Measurements from ENCODE around the gene COP1. TPM values are rescaled to one million over a fixed set of nuclear protein-coding genes. Genes with fewer than 3 reads are reported as not detected.

The COP1 gene
- total RNA-seq, 1 experiment from 2014 or later = 71.0 TPM

DNA sequence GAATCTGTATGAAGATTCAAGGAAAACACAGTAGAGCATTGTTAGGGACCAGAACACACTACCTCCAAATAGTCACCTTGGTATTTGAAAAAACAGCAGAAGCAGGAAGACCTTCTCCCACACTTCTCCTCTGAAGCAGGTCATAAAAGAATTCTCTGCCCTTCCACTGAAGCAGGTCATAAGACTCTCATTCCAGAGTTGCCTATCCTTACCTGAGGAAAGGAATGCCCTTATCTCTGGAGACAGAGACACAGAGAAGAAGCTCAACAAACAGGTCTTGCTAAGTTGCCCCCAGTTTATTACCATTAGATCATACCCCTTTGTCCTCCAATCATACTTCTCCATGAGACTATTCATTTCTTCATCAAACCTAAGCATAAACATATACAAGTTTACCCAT, 237.9 kb downstream of the COP1 start:
- no peak overlapping the region for H3K9ac ChIP-seq (ENCODE audit: low read length)
- no peak overlapping the region for H2AFZ ChIP-seq (ENCODE audit: low read length)
- no peaks in the 10 kb centered on the region for H3K9me3 ChIP-seq (ENCODE audit: low read length)
- no peak for DNase-seq
- no peak overlapping the region for H3K4me2 ChIP-seq (ENCODE audit: low read depth, low read length, poor library complexity, severe bottlenecking)
- H3K9me2 ChIP-seq (replicated peaks; ENCODE audit: insufficient read depth, low read length) = no peaks in the 10 kb centered on the region
- no peaks in the 10 kb centered on the region for H3K36me3 ChIP-seq (ENCODE audit: insufficient read depth, low read length)
- no peaks in the 10 kb centered on the region for H3K79me2 ChIP-seq (ENCODE audit: low read length)
- H4K20me1 ChIP-seq (ENCODE audit: insufficient read depth, low read depth, low read length) = no peaks in the 10 kb centered on the region
- H3K27ac ChIP-seq (ENCODE audit: low read length) = no peak overlapping the region
- no peaks in the 10 kb centered on the region for H3K27me3 ChIP-seq (ENCODE audit: low read length)
- peaks cover 20% of the 10 kb centered on the region for H3K4me1 ChIP-seq (ENCODE audit: low read length)
- H3K4me3 ChIP-seq (ENCODE audit: low read length) = no peak overlapping the region

DNA sequence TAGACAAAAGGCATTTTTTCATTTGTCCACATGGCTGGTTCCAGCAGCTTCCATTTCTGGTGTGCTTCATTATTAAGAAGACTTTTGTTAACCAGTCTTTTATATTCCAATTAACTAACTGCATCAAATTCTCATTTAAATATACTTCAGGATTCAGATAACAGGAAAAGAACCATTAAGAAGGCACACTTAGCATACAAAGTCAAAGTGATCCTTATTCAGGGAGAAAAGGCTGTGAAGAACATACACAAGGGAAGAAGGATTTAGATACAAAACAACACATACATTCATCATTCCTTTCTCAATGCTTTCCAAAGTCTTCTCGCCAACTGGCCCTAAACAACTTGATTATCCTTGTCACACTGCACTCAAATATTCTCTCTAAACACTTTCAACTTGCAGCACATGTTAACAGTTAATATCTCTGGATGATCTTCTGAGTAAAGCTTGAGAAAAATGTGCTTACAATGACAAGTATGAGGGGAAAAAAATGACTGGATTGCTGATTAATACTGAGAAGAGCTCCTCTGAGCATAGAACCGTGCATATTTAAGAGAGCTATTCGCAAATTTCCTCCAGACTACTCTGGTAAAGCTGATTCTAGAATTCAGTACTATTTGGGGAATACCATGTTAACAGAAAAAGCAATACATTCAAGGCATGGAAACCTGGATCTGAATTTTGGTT, 238.5 kb downstream of the COP1 start:
- H3K27me3 ChIP-seq (ENCODE audit: low read length) = no peaks in the 10 kb centered on the region
- no peaks in the 10 kb centered on the region for H3K9me2 ChIP-seq (replicated peaks; ENCODE audit: insufficient read depth, low read length)
- H3K9me3 ChIP-seq (ENCODE audit: low read length) = no peaks in the 10 kb centered on the region
- H4K20me1 ChIP-seq (ENCODE audit: insufficient read depth, low read depth, low read length) = no peaks in the 10 kb centered on the region
- H3K36me3 ChIP-seq (ENCODE audit: insufficient read depth, low read length) = no peaks in the 10 kb centered on the region
- no peak overlapping the region for H3K27ac ChIP-seq (ENCODE audit: low read length)
- H3K9ac ChIP-seq (ENCODE audit: low read length) = no peak overlapping the region
- peaks cover 23% of the 10 kb centered on the region for H3K4me1 ChIP-seq (ENCODE audit: low read length)
- no peaks in the 10 kb centered on the region for H3K79me2 ChIP-seq (ENCODE audit: low read length)
- H3K4me2 ChIP-seq (ENCODE audit: low read depth, low read length, poor library complexity, severe bottlenecking) = no peak overlapping the region
- no peak overlapping the region for H3K4me3 ChIP-seq (ENCODE audit: low read length)
- DNase-seq = no peak
- H2AFZ ChIP-seq (ENCODE audit: low read length) = no peak overlapping the region

DNA sequence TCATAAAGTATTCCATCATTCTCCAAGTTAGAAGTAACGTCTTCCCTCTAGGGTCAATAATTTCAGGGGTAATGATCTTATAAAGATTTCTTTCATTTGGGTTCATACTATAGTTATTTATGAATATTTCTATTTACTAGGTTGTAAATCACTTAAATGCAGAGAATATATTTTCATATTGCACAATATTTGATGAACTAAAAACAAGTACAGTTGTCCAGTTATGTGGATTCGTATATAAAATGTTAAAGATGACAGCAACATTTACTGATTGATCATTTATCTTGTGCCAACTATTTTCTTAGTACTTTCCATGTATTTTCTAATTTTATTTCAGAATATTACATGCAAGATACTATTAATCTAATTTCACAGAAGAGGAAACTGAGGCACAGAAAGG, 243.3 kb downstream of the COP1 start:
- Histone ChIP-seq H3K4me2 (ENCODE audit: low read depth, low read length, poor library complexity, severe bottlenecking) (no peak overlapping the region), H3K4me1 (ENCODE audit: low read length) (peaks cover 23% of the 10 kb centered on the region), H3K36me3 (ENCODE audit: insufficient read depth, low read length) (no peaks in the 10 kb centered on the region), H2AFZ (ENCODE audit: low read length) (no peak overlapping the region), H3K4me3 (ENCODE audit: low read length) (no peak overlapping the region), H3K27ac (ENCODE audit: low read length) (no peak overlapping the region), H3K9me2 (replicated peaks; ENCODE audit: insufficient read depth, low read length) (no peaks in the 10 kb centered on the region), H3K27me3 (ENCODE audit: low read length) (no peaks in the 10 kb centered on the region), H3K79me2 (ENCODE audit: low read length) (peaks cover 8% of the 10 kb centered on the region; the same call in 1 of the 2 replicates), H3K9me3 (ENCODE audit: low read length) (no peaks in the 10 kb centered on the region), H4K20me1 (ENCODE audit: insufficient read depth, low read depth, low read length) (no peaks in the 10 kb centered on the region), H3K9ac (ENCODE audit: low read length) (no peak overlapping the region)
- DNase-seq = no peak

DNA sequence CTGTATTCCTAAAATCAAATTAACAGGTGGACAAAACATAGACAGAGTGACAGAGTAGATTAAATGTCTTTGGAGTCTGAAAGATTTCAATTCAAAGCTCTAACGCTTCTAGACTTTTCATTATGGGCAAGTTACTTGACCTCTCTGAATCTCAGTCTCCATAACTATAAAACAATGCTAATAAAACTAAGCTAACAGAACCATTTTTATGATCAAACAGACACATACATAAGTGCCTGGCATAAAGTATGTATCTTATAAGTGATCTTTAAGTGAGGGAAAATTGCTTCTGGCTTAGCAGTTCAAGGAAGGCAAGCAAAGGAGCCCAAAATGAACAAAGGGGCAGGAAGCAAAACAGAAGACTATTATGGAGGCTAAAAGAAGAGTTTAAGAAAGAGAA, 246.9 kb downstream of the COP1 start:
- Histone ChIP-seq H3K4me1 (ENCODE audit: low read length) (peaks cover 13% of the 10 kb centered on the region), H3K9me2 (replicated peaks; ENCODE audit: insufficient read depth, low read length) (no peaks in the 10 kb centered on the region), H3K9me3 (ENCODE audit: low read length) (no peaks in the 10 kb centered on the region), H3K27me3 (ENCODE audit: low read length) (no peaks in the 10 kb centered on the region), H3K36me3 (ENCODE audit: insufficient read depth, low read length) (no peaks in the 10 kb centered on the region), H3K4me3 (ENCODE audit: low read length) (no peak overlapping the region), H3K79me2 (ENCODE audit: low read length) (peaks cover 22% of the 10 kb centered on the region), H2AFZ (ENCODE audit: low read length) (no peak overlapping the region), H3K4me2 (ENCODE audit: low read depth, low read length, poor library complexity, severe bottlenecking) (no peak overlapping the region), H3K9ac (ENCODE audit: low read length) (no peak overlapping the region), H4K20me1 (ENCODE audit: insufficient read depth, low read depth, low read length) (no peaks in the 10 kb centered on the region), H3K27ac (ENCODE audit: low read length) (no peak overlapping the region)
- DNase-seq = no peak

DNA sequence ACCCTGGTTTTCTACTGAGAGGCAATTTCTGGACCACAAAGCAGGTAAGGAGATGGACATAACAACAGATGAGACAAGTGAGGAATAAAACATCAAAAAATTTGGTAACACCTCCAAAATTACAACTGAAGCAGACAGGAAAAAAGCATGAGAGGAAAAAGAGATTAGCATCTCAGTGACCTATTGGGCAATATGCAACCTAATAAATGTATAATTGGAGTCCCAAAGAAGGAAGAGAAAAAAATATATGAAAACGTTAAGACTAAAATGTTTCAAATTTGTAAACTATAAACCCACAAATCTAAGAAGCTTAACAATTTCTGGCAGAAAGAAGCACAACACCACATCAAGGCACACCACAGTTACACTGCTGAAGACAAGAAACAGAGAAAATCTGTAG, 255.5 kb downstream of the COP1 start:
- H3K4me3 ChIP-seq (ENCODE audit: low read length) = no peak overlapping the region
- no peak overlapping the region for H3K27ac ChIP-seq (ENCODE audit: low read length)
- H3K27me3 ChIP-seq (ENCODE audit: low read length) = no peaks in the 10 kb centered on the region
- no peak overlapping the region for H2AFZ ChIP-seq (ENCODE audit: low read length)
- no peak overlapping the region for H3K9ac ChIP-seq (ENCODE audit: low read length)
- no peaks in the 10 kb centered on the region for H4K20me1 ChIP-seq (ENCODE audit: insufficient read depth, low read depth, low read length)
- no peaks in the 10 kb centered on the region for H3K9me3 ChIP-seq (ENCODE audit: low read length)
- peaks cover 24% of the 10 kb centered on the region for H3K79me2 ChIP-seq (ENCODE audit: low read length)
- DNase-seq = no peak
- H3K4me2 ChIP-seq (ENCODE audit: low read depth, low read length, poor library complexity, severe bottlenecking) = no peak overlapping the region
- H3K36me3 ChIP-seq (ENCODE audit: insufficient read depth, low read length) = peaks cover 12% of the 10 kb centered on the region; the same call in 1 of the 2 replicates
- H3K9me2 ChIP-seq (replicated peaks; ENCODE audit: insufficient read depth, low read length) = no peaks in the 10 kb centered on the region
- no peaks in the 10 kb centered on the region for H3K4me1 ChIP-seq (ENCODE audit: low read length)

DNA sequence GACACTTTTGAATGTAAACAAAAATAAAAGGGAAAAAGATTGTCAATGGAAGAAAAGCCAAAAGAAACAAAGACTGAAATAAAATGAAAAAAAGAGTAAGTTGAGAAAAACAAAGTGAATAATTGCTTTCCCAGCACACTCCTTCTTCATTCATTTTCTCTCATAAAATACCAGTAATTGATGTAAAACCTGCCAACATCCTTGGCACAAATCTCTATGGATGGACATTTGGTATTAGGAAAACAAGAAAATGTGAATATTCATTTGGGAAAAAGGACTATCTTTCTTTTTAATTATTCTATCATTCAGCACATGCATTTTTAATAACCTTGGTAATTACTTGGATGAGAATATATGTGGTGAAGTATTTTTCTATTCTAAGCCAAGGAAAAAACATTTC, 259.3 kb downstream of the COP1 start:
- no peaks in the 10 kb centered on the region for H3K9me3 ChIP-seq (ENCODE audit: low read length)
- H3K9me2 ChIP-seq (replicated peaks; ENCODE audit: insufficient read depth, low read length) = no peaks in the 10 kb centered on the region
- peaks cover 20% of the 10 kb centered on the region; the same call in 1 of the 2 replicates for H3K36me3 ChIP-seq (ENCODE audit: insufficient read depth, low read length)
- no peak for DNase-seq
- H3K9ac ChIP-seq (ENCODE audit: low read length) = no peak overlapping the region
- H3K27me3 ChIP-seq (ENCODE audit: low read length) = no peaks in the 10 kb centered on the region
- no peak overlapping the region for H2AFZ ChIP-seq (ENCODE audit: low read length)
- peaks cover 8% of the 10 kb centered on the region; the same call in 1 of the 2 replicates for H3K79me2 ChIP-seq (ENCODE audit: low read length)
- H3K4me3 ChIP-seq (ENCODE audit: low read length) = no peak overlapping the region
- no peaks in the 10 kb centered on the region for H3K4me1 ChIP-seq (ENCODE audit: low read length)
- H4K20me1 ChIP-seq (ENCODE audit: insufficient read depth, low read depth, low read length) = no peaks in the 10 kb centered on the region
- no peak overlapping the region for H3K4me2 ChIP-seq (ENCODE audit: low read depth, low read length, poor library complexity, severe bottlenecking)
- H3K27ac ChIP-seq (ENCODE audit: low read length) = no peak overlapping the region

DNA sequence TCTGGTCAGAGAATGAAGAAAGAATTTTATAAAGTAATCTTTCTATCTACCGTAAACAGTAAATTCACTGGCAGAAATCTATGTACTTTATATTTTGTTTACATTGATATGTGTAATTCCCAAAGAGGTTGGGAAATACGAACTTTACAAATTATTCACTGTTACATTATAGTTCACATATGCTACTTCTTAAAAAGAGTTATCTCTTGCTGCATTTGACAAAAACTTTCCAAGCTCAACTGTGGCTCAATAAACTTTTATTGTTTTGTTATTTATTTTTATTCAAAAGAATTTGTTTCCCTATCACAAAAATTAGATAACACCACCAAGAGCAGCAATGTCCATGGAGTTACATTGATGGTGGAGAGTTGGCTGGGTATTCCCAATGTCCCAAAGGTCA, 262.5 kb downstream of the COP1 start:
- Histone ChIP-seq H3K27ac (ENCODE audit: low read length) (no peak overlapping the region), H3K4me3 (ENCODE audit: low read length) (no peak overlapping the region), H3K4me1 (ENCODE audit: low read length) (no peaks in the 10 kb centered on the region), H3K9me2 (replicated peaks; ENCODE audit: insufficient read depth, low read length) (no peaks in the 10 kb centered on the region), H3K79me2 (ENCODE audit: low read length) (no peaks in the 10 kb centered on the region), H3K9ac (ENCODE audit: low read length) (no peak overlapping the region), H4K20me1 (ENCODE audit: insufficient read depth, low read depth, low read length) (no peaks in the 10 kb centered on the region), H3K9me3 (ENCODE audit: low read length) (no peaks in the 10 kb centered on the region), H3K27me3 (ENCODE audit: low read length) (no peaks in the 10 kb centered on the region), H3K36me3 (ENCODE audit: insufficient read depth, low read length) (peaks cover 37% of the 10 kb centered on the region; the same call in 1 of the 2 replicates), H2AFZ (ENCODE audit: low read length) (no peak overlapping the region), H3K4me2 (ENCODE audit: low read depth, low read length, poor library complexity, severe bottlenecking) (no peak overlapping the region)
- DNase-seq = no peak

DNA sequence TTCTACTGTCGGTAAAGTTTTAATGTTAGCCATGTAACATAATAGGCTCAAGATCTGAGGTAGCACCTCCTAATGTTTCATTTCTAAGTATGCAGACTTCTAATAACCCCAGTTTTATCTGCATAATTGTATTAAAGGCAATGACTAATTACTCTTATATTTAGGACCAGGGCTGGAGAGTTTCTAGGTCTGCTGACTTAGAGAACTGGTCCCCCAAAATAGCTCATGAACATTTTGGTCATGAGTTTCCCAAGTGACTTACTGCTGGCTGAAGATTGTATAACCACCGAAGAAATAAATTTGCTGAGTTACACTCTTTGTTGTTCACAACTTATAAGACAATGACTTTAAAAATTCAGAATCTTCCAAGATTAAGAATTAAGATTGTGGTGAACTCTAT, 265.9 kb downstream of the COP1 start:
- Histone ChIP-seq H2AFZ (ENCODE audit: low read length) (no peak overlapping the region), H4K20me1 (ENCODE audit: insufficient read depth, low read depth, low read length) (no peaks in the 10 kb centered on the region), H3K4me2 (ENCODE audit: low read depth, low read length, poor library complexity, severe bottlenecking) (no peak overlapping the region), H3K9ac (ENCODE audit: low read length) (no peak overlapping the region), H3K36me3 (ENCODE audit: insufficient read depth, low read length) (peaks cover 37% of the 10 kb centered on the region; the same call in 1 of the 2 replicates), H3K79me2 (ENCODE audit: low read length) (no peaks in the 10 kb centered on the region), H3K27ac (ENCODE audit: low read length) (no peak overlapping the region), H3K4me1 (ENCODE audit: low read length) (no peaks in the 10 kb centered on the region), H3K9me3 (ENCODE audit: low read length) (no peaks in the 10 kb centered on the region), H3K27me3 (ENCODE audit: low read length) (no peaks in the 10 kb centered on the region), H3K4me3 (ENCODE audit: low read length) (no peak overlapping the region), H3K9me2 (replicated peaks; ENCODE audit: insufficient read depth, low read length) (no peaks in the 10 kb centered on the region)
- DNase-seq = no peak

Measured in Karpas-422 (cell line).